NOMO-1 treated with DMSO at 0.1 percent for 48 hours (cell line): Measurements from ENCODE around the gene ATP8B3.

Source experiments
- DNase-seq: peaks from one replicate; lab custom pipeline; 2025; ENCODE audit not compliant: unreplicated experiment; lab: John Stamatoyannopoulos, UW

Gene ATP8B3

GRCh38 chr19:1811942-1812425 lies at the start of gene ATP8B3:
TSS of gene ATP8B3 (minus strand) at chr19:1812276. CDS start at chr19:1811736, 540 bp downstream.
- DNase-seq, result peak; percentile 46

- DNase-seq, result no peak
Measured at GRCh38 chr19:1861599-1862031, 49.5 kb upstream of the ATP8B3 start.

- no peak for DNase-seq
Measured at GRCh38 chr19:1860821-1861598, 48.9 kb upstream of the ATP8B3 start.

- DNase-seq, result no peak
Measured at GRCh38 chr19:1860042-1860775, 48.1 kb upstream of the ATP8B3 start.

GRCh38 chr19:1859331-1859781 lies 47.3 kb upstream of the ATP8B3 start:
- DNase-seq, result no peak

- no peak for DNase-seq
Measured at GRCh38 chr19:1858412-1859081, 46.5 kb upstream of the ATP8B3 start.

GRCh38 chr19:1857648-1858326 lies 45.7 kb upstream of the ATP8B3 start:
- no peak for DNase-seq

- peak; percentile 89 for DNase-seq
Measured at GRCh38 chr19:1856698-1857603, 44.9 kb upstream of the ATP8B3 start.

- no peak for DNase-seq
Measured at GRCh38 chr19:1856345-1856697, 44.2 kb upstream of the ATP8B3 start.

GRCh38 chr19:1855828-1856255 lies 43.8 kb upstream of the ATP8B3 start:
- DNase-seq, result peak; percentile 22

GRCh38 chr19:1855040-1855827 lies 43.2 kb upstream of the ATP8B3 start:
- DNase-seq, result peak; percentile 93

GRCh38 chr19:1854542-1855039 lies 42.5 kb upstream of the ATP8B3 start:
- peak; percentile 69 for DNase-seq

GRCh38 chr19:1854039-1854541 lies 42.0 kb upstream of the ATP8B3 start:
- no peak for DNase-seq

GRCh38 chr19:1853295-1854038 lies 41.4 kb upstream of the ATP8B3 start:
- DNase-seq, result peak; percentile 86

- DNase-seq, result no peak
Measured at GRCh38 chr19:1852581-1853128, 40.6 kb upstream of the ATP8B3 start.

GRCh38 chr19:1851654-1852580 lies 39.8 kb upstream of the ATP8B3 start:
- DNase-seq, result no peak
